CD4-positive, alpha-beta T cell treated with Interleukin-4 for 1 hour (primary cell): ENCODE data around the gene INPP4A.

ENCODE experiments used
- DNase-seq, 2 donors: peaks; one replicate each; pipeline ENCODE4 v3.0.0-alpha.2; 2020 to 2022

INPP4A gene

DNA sequence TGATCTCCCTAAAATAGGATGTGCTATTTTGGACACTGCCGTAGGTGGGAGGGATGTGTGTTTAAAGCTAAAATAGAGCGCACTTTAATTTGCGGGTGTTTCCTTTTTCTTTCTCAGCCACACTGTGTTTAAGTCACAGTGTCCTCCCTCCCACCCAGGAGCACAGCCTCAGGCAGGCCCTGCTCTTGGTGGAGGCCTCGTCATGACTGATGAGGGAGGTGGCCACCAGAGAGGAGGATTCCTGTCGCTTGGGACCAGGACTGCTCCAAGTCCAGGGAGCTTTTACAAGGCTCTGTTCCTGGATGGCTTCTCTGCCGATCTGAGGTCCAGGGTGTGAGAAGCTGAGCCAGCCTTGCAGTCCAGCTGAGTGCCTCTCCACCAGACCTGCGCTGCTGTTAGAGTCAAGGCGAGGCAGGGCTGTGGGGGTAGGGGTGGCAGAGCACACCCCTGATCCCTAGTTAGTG, 33.5 kb downstream of the INPP4A start:
- no peak for DNase-seq

DNA sequence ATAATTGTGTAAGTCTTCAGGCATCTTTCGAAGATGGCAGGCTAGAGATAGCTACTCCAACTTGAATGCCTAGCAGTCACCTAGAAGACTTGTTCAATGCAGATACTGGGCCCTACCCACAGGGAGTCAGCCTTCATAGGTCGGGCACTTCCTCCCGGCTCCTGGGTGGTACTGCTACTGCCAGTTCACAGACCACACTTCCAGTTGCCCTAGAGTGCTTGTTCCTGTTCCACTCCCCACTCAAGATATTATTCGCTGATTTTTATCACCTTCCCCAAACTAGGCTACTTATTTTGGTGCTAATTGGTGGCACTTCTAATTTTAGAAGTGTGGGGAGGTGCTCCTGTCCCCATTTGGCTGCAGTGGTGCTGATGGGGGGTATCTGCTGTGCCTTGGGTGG, 34.2 kb downstream of the INPP4A start:
- DNase-seq: peak; percentile 45 to 48

DNA sequence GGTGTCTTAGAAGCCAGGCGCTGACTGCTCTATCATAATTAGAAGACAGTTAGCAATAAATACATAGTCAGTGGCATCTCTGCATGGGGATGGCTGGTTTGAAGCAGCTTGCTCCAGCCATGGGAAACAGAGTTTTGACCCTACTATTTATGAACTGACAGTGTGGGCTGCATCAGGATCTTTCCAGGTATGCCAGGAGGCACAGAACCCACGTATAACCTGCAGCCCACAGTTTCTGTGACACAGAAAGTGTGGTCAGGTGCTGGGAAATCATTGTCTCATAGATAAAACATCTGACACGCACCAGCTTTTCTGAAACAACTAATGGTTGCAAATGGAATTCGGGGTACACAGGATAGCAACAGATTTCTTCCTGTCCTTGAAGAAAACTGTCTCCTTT, 34.7 kb downstream of the INPP4A start:
- no peak for DNase-seq

- no peak for DNase-seq
Observed at GRCh38 chr2:98479959-98480524, 35.4 kb downstream of the INPP4A start.

DNA sequence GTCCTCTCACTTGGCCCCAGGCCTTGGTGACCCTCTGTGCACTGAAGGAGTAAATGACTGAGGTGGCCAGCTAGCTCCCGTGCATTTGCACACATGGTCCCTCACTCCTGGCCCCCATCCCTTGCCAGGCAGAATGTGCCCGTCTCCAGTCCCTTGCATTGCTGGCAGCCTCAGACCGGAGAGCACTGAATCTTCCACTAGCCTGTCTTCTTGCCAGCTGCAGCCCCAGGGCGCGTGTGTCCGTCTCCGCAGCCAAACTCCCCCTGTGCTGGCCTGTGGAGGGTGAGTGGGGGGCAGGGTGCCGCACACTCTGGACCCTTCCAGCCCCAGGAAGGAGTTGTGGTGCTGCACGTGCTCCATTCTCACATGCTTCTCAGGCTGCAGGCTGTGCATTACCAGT, 35.9 kb downstream of the INPP4A start:
- DNase-seq: no peak

DNA sequence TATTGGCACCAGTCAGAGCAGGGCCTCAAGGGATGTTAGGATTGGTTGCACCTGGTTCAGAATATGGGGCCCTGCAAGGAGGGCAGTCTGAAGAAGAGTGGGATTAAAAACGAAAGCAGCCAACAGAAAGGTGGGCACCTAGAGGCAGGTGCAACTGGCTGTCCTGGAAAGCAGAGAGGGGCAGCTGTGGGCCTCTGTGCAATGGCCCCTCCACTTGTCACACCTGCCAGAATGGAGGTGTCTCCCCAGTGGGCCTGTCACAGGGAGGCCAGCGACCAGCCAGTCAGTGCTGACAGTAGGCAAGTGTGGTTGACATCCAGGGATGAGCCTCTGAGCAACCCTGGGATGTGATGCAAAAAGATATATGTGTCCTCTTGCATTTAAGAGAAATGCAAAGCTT, 37.7 kb downstream of the INPP4A start:
- no peak for DNase-seq

DNA sequence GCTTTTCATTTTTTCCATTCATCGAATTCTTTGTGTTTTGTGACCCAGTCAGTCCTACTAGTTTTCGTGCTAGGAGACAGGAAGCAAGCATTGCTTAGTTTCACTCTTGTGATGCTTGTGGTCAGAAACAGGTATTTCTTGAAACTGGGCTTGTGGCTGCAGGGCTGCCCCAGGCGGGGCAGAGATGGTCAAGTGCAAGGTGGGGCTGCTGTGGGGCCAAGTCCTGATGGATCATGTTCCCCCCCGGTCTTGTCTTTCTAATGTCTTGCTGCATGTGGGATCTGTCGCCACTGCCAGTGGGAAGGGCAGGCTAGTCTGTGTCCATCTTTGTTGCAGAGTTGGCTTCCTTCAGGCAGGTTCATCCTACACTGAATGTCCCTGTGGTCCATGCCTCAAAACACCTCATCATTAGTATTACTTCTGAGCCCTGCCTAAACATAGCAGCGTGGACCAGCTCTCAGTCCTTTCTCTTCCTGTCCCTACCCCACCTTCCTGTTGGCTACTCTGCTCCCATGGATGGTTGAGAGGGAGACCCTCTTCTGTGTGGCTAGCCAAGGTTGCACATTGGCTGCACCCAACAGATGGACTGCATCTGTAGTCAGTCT, 38.7 kb downstream of the INPP4A start:
- DNase-seq: peak in 1 of 2 donors; percentile 37

DNA sequence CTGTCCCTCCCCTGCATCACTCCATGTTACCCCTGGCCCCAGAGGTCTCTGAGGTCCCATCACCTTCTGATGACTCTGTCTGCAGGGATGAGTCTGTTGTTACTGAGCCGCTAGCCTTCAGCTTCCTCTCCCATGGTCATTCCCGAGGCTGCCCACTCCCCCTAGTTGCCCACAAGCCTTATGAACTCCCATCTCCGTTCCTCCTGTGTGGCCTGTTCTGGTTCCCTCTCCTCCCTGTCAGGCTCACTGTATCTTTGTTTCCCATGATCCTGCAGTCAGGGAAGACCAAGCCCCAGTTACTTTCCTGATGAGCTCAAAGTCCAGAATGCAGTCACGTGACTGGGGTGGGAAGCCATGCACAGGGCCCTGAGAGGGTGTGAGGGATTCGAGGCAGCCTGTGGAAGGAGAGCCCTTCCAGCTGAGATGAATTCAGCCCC, 39.5 kb downstream of the INPP4A start:
- DNase-seq: no peak

GRCh38 chr2:98484652-98485452, 40.2 kb downstream of the INPP4A start:
- no peak for DNase-seq

DNA sequence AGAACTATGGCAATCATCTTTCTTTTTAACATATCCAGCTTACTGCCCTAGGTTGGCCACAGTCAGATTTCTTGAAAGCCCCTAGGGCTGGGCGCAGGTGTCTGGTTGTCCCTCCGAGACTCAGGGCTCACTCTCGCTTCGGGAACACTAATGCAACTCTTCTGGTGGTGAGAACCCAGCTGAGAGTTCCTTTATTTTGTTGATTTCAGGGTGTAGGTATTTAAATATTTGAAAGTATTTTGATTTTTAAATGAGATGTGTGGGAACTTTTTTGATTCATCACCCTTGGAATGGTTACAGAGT, 40.7 kb downstream of the INPP4A start:
- DNase-seq: no peak

DNA sequence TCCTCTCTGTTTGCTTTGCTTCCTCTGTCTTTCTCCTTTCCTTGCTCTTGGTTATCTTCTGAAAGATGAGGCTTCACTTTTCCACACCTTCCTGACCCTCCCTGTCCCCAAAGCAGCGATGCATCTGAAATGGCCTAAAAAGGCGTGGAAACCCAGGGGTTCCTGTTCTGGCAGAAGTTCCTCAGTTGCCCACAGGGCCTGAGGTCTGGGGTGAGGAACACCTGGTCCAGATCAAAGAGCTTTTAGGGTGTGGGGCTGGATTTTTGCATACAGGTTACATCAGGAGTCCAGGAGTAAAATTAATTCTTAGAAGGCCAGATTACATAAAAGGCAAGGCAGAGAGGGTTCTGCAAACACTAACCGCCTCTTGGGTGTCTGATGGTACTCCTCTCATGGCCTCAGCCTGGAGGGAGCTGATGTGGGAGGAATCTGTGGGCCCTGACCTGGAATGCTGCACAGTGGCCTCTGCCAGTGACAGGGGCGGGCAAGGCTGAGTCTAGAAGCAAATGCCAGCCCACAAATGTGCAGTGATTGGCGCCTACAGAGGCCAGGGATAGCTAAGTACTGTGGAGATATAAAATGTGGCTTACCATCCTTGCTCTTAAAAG, 41.8 kb downstream of the INPP4A start:
- no peak for DNase-seq

- no peak for DNase-seq
Observed at GRCh38 chr2:98487101-98487805, 42.6 kb downstream of the INPP4A start.

- peak; percentile 53 to 69 for DNase-seq
Observed at GRCh38 chr2:98487806-98488189, 43.1 kb downstream of the INPP4A start.

GRCh38 chr2:98488252-98488651, 43.6 kb downstream of the INPP4A start:
- no peak for DNase-seq

GRCh38 chr2:98489486-98489885, 44.8 kb downstream of the INPP4A start:
- no peak for DNase-seq

DNA sequence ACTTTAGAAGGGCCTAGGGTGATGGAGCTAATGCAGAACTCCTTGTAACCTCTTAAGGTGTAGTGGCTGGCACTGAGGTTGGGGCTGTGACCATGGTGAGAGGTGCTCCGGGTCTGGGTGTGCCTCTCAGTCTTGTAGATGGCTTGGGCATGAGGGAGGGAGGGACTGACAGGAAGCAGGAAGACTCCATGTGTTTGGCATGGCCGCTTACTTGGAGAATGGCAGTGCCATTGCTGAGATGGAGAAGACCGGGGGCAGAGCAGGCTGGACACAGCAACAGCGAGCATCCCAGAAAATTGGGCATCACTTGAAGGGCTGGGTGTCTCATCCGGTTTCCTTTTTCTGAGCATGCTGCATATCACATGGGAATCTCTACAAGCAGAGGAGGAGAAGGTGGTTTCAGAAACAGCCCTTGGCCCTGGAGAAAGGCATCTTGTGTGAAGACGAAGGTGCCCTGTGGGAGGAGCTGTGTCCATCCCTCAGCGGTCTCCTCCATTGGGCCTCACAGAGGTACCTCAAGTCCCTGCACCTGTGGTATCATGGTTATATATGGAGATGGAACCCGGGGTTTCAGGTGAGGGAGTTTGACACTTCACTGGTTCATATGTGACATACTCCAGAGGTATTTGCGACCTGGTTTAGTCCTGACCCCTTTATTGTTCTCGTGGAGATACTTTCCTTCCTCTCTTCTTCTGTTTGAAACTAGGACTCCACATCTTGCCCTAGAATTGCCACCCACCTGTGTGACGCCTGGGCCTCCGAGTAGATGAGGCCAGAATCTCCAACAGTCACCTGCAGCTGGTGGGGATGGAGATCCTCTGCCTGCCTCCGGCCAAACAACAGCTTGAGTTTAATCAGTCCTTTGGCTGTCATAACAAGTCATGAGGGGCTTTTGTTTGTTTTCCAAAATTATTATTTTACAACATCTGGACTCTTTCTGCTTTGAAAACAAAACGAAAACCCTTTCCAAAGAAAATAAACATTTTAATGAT, 45.6 kb downstream of the INPP4A start:
- no peak for DNase-seq

DNA sequence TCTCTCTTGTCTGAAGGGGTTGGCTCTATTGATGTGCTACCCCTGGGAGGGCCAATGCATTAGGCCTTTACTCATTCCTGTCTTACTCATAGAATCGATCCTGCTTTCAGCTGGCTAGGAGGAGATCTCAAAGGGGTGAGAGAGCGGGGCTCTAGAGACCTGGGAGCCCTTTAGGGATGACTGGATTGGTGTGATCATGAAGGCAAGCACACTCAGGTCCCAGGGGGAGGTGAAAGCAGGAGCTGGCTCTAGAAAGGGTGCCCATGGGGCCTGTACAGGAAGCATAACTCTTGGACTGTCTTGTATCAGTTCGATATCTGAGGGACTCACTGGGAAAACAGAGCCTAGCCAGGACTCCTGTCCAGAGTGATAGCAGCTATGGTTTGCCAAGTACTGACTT, 47.8 kb downstream of the INPP4A start:
- DNase-seq: no peak

GRCh38 chr2:98494699-98495098, 50.0 kb downstream of the INPP4A start:
- DNase-seq: no peak

GRCh38 chr2:98496750-98497493, 52.3 kb downstream of the INPP4A start:
- DNase-seq: no peak

- no peak for DNase-seq
Observed at GRCh38 chr2:98498703-98499440, 54.2 kb downstream of the INPP4A start.

DNA sequence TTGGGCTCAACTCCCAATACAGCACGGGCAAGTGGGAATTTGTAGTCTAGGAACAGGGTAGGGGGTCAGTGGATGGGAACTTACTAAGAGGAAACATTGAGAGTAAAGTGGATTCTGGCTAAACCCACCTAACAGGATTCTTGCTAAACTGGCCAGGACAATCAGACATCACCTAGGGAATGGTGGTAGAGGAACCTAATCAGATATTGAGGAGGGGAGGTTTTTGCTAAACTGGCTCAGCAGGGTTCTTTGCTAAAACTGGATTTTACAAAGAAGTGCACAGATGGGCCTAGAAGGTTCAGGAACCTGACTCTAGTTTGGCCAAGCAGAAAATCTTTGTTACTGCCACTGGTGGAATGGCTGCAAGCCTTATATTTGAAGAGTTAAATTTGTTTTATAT, 55.9 kb downstream of the INPP4A start:
- DNase-seq: no peak
